Activated T-cell treated with anti-CD3 and anti-CD28 coated beads, Interleukin-2, amount 50 U/mL, for 24 hours (primary cell): ENCODE measurements around the gene DOCK6.

Source experiments
- DNase-seq: peaks from one replicate; pipeline ENCODE4 v3.0.0-alpha.2; 2020
- H3K27ac Mint-ChIP-seq: 2 replicates; pipeline ENCODE4 v1.8.0; 2020; ENCODE audit warnings: mild to moderate bottlenecking, mixed read lengths
- H3K27me3 Mint-ChIP-seq: 2 replicates; pipeline ENCODE4 v1.8.0; 2020; ENCODE audit warnings: mixed read lengths
- H3K36me3 Mint-ChIP-seq: 2 replicates; pipeline ENCODE4 v1.8.0; 2020; ENCODE audit warnings: low read depth, mixed read lengths
- H3K4me1 Mint-ChIP-seq: 2 replicates; pipeline ENCODE4 v1.8.0; 2020; ENCODE audit warnings: low read depth, mixed read lengths
- H3K4me3 Mint-ChIP-seq: 2 replicates; pipeline ENCODE4 v1.8.0; 2020; ENCODE audit warnings: mild to moderate bottlenecking, moderate library complexity, mixed read lengths
- H3K9me3 Mint-ChIP-seq: 2 replicates; pipeline ENCODE4 v1.8.0; 2020; ENCODE audit warnings: mixed read lengths

The DOCK6 gene

GRCh38 chr19:11230621-11231386, 31.5 kb downstream of the DOCK6 start:
- no peak for DNase-seq
- Mint-ChIP-seq H3K9me3 (no peaks in the 10 kb centered on the region), H3K27me3 (no peaks in the 10 kb centered on the region), H3K27ac (no peak overlapping the region), H3K36me3 (no peaks in the 10 kb centered on the region), H3K4me1 (no peaks in the 10 kb centered on the region), H3K4me3 (no peak overlapping the region)

- no peaks in the 10 kb centered on the region for H3K27me3 Mint-ChIP-seq
- no peak overlapping the region for H3K4me3 Mint-ChIP-seq
- no peaks in the 10 kb centered on the region for H3K36me3 Mint-ChIP-seq
- no peak for DNase-seq
- H3K9me3 Mint-ChIP-seq = no peaks in the 10 kb centered on the region
- no peaks in the 10 kb centered on the region for H3K4me1 Mint-ChIP-seq
- no peak overlapping the region for H3K27ac Mint-ChIP-seq
Measured at GRCh38 chr19:11227195-11227886, 35.0 kb downstream of the DOCK6 start.

- H3K27ac Mint-ChIP-seq = no peak overlapping the region
- no peak for DNase-seq
- H3K4me3 Mint-ChIP-seq = no peak overlapping the region
Measured at GRCh38 chr19:11226716-11227166, 35.6 kb downstream of the DOCK6 start.

GRCh38 chr19:11225815-11226214, 36.5 kb downstream of the DOCK6 start:
- H3K36me3 Mint-ChIP-seq = no peaks in the 10 kb centered on the region

More at GRCh38 chr19:11226716-11227166, 35.6 kb downstream of the DOCK6 start:
- Mint-ChIP-seq H3K27me3 (no peaks in the 10 kb centered on the region), H3K4me1 (no peaks in the 10 kb centered on the region), H3K36me3 (no peaks in the 10 kb centered on the region), H3K9me3 (no peaks in the 10 kb centered on the region)

GRCh38 chr19:11225172-11225571, 37.2 kb downstream of the DOCK6 start:
- no peaks in the 10 kb centered on the region for H3K27me3 Mint-ChIP-seq
- no peak overlapping the region for H3K27ac Mint-ChIP-seq
- H3K9me3 Mint-ChIP-seq = peaks cover 13% of the 10 kb centered on the region
- no peaks in the 10 kb centered on the region for H3K4me1 Mint-ChIP-seq
- no peaks in the 10 kb centered on the region for H3K36me3 Mint-ChIP-seq
- DNase-seq = no peak
- no peak overlapping the region for H3K4me3 Mint-ChIP-seq

More at GRCh38 chr19:11225815-11226214, 36.5 kb downstream of the DOCK6 start:
- no peak overlapping the region for H3K27ac Mint-ChIP-seq
- H3K27me3 Mint-ChIP-seq = no peaks in the 10 kb centered on the region
- no peaks in the 10 kb centered on the region for H3K4me1 Mint-ChIP-seq
- no peak for DNase-seq
- H3K9me3 Mint-ChIP-seq = peaks cover 8% of the 10 kb centered on the region
- no peak overlapping the region for H3K4me3 Mint-ChIP-seq

- Mint-ChIP-seq H3K4me1 (no peaks in the 10 kb centered on the region), H3K27me3 (no peaks in the 10 kb centered on the region), H3K9me3 (peaks cover 13% of the 10 kb centered on the region), H3K4me3 (no peak overlapping the region), H3K27ac (no peak overlapping the region), H3K36me3 (no peaks in the 10 kb centered on the region)
- DNase-seq = no peak
Measured at GRCh38 chr19:11224429-11224828, 37.9 kb downstream of the DOCK6 start.

- H3K4me3 Mint-ChIP-seq = no peak overlapping the region
- H3K36me3 Mint-ChIP-seq = no peaks in the 10 kb centered on the region
- no peaks in the 10 kb centered on the region for H3K4me1 Mint-ChIP-seq
- peaks cover 13% of the 10 kb centered on the region for H3K9me3 Mint-ChIP-seq
- no peak overlapping the region for H3K27ac Mint-ChIP-seq
- DNase-seq = no peak
- no peaks in the 10 kb centered on the region for H3K27me3 Mint-ChIP-seq
Measured at GRCh38 chr19:11223200-11223599, 39.1 kb downstream of the DOCK6 start.

- Mint-ChIP-seq H3K4me1 (no peaks in the 10 kb centered on the region), H3K9me3 (peaks cover 13% of the 10 kb centered on the region), H3K4me3 (no peak overlapping the region), H3K27ac (no peak overlapping the region), H3K27me3 (peaks cover 5% of the 10 kb centered on the region), H3K36me3 (no peaks in the 10 kb centered on the region)
- DNase-seq = no peak
Measured at GRCh38 chr19:11221082-11221598, 41.2 kb downstream of the DOCK6 start.

GRCh38 chr19:11214387-11214786, 47.9 kb downstream of the DOCK6 start:
- no peaks in the 10 kb centered on the region for H3K4me1 Mint-ChIP-seq
- no peaks in the 10 kb centered on the region for H3K36me3 Mint-ChIP-seq
- peaks cover 5% of the 10 kb centered on the region for H3K27me3 Mint-ChIP-seq
- no peak overlapping the region for H3K27ac Mint-ChIP-seq
- no peak for DNase-seq
- H3K9me3 Mint-ChIP-seq = peaks cover 6% of the 10 kb centered on the region
- no peak overlapping the region for H3K4me3 Mint-ChIP-seq

GRCh38 chr19:11210656-11210928, 51.7 kb downstream of the DOCK6 start:
- DNase-seq = no peak
- Mint-ChIP-seq H3K36me3 (no peaks in the 10 kb centered on the region), H3K4me3 (no peak overlapping the region), H3K27me3 (no peaks in the 10 kb centered on the region), H3K27ac (peak overlapping the region; percentile 44), H3K9me3 (peaks cover 6% of the 10 kb centered on the region), H3K4me1 (no peaks in the 10 kb centered on the region)

- DNase-seq = no peak
Measured at GRCh38 chr19:11209839-11210655, 52.3 kb downstream of the DOCK6 start.

GRCh38 chr19:11208561-11209471, 53.5 kb downstream of the DOCK6 start:
- DNase-seq = no peak
- H3K36me3 Mint-ChIP-seq = no peaks in the 10 kb centered on the region
- no peak overlapping the region for H3K27ac Mint-ChIP-seq
- H3K27me3 Mint-ChIP-seq = peaks cover 9% of the 10 kb centered on the region
- no peak overlapping the region for H3K4me3 Mint-ChIP-seq
- no peaks in the 10 kb centered on the region for H3K4me1 Mint-ChIP-seq
- peaks cover 6% of the 10 kb centered on the region for H3K9me3 Mint-ChIP-seq

More at GRCh38 chr19:11209839-11210655, 52.3 kb downstream of the DOCK6 start:
- Mint-ChIP-seq H3K27ac (peak overlapping the region; percentile 26), H3K4me3 (no peak overlapping the region), H3K4me1 (no peaks in the 10 kb centered on the region), H3K9me3 (peaks cover 6% of the 10 kb centered on the region), H3K27me3 (peaks cover 1% of the 10 kb centered on the region), H3K36me3 (no peaks in the 10 kb centered on the region)

GRCh38 chr19:11205939-11206570, 56.3 kb downstream of the DOCK6 start:
- Mint-ChIP-seq H3K9me3 (peaks cover 6% of the 10 kb centered on the region), H3K4me1 (no peaks in the 10 kb centered on the region), H3K4me3 (no peak overlapping the region), H3K27me3 (peaks cover 12% of the 10 kb centered on the region), H3K27ac (no peak overlapping the region), H3K36me3 (no peaks in the 10 kb centered on the region)
- DNase-seq = no peak
